ENCODE data around the gene ZNF837. TPM values are rescaled to one million over a fixed set of nuclear protein-coding genes. Genes with fewer than 3 reads are reported as not detected.
A peak's percentile ranks its signal among the peaks of the same experiment; 100 is the strongest.

Gene ZNF837
- total and polyA plus RNA-seq, 2 of the 13 experiments (the other 11 are each of a cell fraction or from before 2014, with no cell fraction given) = 0.29 to 1.3 TPM

DNA sequence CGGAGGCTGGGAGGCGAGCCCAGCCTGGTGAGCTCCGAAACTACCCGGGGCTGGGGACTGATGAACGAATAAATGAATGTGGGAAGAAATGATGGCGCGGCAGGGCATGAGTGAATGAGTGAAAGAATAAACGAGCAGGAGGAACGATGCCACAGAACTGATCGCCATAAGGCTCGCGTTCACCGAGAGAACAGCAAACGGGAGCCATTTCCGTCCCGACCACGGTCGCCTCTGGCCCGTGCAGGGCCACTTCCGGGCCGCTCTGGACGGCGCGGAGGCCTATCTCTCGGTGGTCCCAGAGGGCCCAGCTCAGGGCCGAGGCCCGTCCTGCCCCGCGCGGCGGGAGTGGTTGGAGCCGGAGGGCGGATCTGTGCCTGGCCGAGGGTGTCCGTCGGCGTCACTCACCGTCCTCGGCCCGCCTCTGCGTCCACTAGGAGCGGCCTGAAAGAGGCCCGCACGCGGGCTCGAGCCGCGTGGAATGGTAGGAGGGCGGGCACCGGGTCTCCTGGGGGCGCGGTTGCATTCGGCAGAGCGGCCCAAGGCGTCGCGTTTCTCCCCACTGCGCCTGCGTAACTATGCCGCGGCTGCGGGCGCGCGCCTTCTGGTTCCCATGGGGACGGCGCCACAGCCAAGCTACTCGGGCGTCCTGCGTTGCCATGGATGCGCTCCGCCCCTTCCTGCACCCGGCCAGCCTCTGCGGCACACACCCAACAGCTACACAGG lies 18.4 kb downstream of the ZNF837 start, which contains the start of gene ZNF497 (continued):
- TF ChIP-seq ZNF674 (CRISPR knock-in tag; IDR thresholded peaks at IDR 0.05; ENCODE audit: low read depth) (no peak), ZNF367 (CRISPR knock-in tag; IDR thresholded peaks at IDR 0.05; ENCODE audit: borderline replicate concordance) (no peak), DR1 (CRISPR knock-in tag; IDR thresholded peaks at IDR 0.05) (peak; percentile 54), ZNF256 (CRISPR knock-in tag; conservative IDR thresholded peaks at IDR 0.05) (peak; percentile 86), TAF1 (CRISPR knock-in tag; IDR thresholded peaks at IDR 0.05) (peak; percentile 93), ZBTB1 (CRISPR knock-in tag; IDR thresholded peaks at IDR 0.05; ENCODE audit: borderline replicate concordance) (no peak), GABPA (IDR thresholded peaks at IDR 0.05; ENCODE audit: low read depth, low read length) (peak; percentile 89), GABPA (CRISPR knock-in tag; IDR thresholded peaks at IDR 0.05; ENCODE audit: low read depth) (peak; percentile 93), HOXD1 (CRISPR knock-in tag; IDR thresholded peaks at IDR 0.05) (no peak), BORCS8-MEF2B (CRISPR knock-in tag; IDR thresholded peaks at IDR 0.05) (0 out of 2 replicates have a peak, but pooled peaks have one; percentile 25), ZNF598 (CRISPR knock-in tag; IDR thresholded peaks at IDR 0.05; ENCODE audit: borderline replicate concordance) (0 out of 2 replicates have a peak, but pooled peaks have one; percentile 37)
- TF ChIP-seq, protein P1, sequence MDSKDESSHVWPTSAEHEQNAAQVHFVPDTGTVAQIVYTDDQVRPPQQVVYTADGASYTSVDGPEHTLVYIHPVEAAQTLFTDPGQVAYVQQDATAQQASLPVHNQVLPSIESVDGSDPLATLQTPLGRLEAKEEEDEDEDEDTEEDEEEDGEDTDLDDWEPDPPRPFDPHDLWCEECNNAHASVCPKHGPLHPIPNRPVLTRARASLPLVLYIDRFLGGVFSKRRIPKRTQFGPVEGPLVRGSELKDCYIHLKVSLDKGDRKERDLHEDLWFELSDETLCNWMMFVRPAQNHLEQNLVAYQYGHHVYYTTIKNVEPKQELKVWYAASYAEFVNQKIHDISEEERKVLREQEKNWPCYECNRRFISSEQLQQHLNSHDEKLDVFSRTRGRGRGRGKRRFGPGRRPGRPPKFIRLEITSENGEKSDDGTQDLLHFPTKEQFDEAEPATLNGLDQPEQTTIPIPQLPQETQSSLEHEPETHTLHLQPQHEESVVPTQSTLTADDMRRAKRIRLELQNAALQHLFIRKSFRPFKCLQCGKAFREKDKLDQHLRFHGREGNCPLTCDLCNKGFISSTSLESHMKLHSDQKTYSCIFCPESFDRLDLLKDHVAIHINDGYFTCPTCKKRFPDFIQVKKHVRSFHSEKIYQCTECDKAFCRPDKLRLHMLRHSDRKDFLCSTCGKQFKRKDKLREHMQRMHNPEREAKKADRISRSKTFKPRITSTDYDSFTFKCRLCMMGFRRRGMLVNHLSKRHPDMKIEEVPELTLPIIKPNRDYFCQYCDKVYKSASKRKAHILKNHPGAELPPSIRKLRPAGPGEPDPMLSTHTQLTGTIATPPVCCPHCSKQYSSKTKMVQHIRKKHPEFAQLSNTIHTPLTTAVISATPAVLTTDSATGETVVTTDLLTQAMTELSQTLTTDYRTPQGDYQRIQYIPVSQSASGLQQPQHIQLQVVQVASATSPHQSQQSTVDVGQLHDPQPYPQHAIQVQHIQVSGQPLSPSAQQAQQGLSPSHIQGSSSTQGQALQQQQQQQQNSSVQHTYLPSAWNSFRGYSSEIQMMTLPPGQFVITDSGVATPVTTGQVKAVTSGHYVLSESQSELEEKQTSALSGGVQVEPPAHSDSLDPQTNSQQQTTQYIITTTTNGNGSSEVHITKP (CRISPR knock-in tag; IDR thresholded peaks at IDR 0.05; ENCODE audit: low read depth) = peak; percentile 76; the same call in 1 of the 2 replicates
- TF ChIP-seq, protein P2, sequence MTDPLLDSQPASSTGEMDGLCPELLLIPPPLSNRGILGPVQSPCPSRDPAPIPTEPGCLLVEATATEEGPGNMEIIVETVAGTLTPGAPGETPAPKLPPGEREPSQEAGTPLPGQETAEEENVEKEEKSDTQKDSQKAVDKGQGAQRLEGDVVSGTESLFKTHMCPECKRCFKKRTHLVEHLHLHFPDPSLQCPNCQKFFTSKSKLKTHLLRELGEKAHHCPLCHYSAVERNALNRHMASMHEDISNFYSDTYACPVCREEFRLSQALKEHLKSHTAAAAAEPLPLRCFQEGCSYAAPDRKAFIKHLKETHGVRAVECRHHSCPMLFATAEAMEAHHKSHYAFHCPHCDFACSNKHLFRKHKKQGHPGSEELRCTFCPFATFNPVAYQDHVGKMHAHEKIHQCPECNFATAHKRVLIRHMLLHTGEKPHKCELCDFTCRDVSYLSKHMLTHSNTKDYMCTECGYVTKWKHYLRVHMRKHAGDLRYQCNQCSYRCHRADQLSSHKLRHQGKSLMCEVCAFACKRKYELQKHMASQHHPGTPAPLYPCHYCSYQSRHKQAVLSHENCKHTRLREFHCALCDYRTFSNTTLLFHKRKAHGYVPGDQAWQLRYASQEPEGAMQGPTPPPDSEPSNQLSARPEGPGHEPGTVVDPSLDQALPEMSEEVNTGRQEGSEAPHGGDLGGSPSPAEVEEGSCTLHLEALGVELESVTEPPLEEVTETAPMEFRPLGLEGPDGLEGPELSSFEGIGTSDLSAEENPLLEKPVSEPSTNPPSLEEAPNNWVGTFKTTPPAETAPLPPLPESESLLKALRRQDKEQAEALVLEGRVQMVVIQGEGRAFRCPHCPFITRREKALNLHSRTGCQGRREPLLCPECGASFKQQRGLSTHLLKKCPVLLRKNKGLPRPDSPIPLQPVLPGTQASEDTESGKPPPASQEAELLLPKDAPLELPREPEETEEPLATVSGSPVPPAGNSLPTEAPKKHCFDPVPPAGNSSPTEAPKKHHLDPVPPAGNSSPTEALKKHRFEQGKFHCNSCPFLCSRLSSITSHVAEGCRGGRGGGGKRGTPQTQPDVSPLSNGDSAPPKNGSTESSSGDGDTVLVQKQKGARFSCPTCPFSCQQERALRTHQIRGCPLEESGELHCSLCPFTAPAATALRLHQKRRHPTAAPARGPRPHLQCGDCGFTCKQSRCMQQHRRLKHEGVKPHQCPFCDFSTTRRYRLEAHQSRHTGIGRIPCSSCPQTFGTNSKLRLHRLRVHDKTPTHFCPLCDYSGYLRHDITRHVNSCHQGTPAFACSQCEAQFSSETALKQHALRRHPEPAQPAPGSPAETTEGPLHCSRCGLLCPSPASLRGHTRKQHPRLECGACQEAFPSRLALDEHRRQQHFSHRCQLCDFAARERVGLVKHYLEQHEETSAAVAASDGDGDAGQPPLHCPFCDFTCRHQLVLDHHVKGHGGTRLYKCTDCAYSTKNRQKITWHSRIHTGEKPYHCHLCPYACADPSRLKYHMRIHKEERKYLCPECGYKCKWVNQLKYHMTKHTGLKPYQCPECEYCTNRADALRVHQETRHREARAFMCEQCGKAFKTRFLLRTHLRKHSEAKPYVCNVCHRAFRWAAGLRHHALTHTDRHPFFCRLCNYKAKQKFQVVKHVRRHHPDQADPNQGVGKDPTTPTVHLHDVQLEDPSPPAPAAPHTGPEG (CRISPR knock-in tag; IDR thresholded peaks at IDR 0.05) = peak; percentile 67
- TF ChIP-seq, protein P3, sequence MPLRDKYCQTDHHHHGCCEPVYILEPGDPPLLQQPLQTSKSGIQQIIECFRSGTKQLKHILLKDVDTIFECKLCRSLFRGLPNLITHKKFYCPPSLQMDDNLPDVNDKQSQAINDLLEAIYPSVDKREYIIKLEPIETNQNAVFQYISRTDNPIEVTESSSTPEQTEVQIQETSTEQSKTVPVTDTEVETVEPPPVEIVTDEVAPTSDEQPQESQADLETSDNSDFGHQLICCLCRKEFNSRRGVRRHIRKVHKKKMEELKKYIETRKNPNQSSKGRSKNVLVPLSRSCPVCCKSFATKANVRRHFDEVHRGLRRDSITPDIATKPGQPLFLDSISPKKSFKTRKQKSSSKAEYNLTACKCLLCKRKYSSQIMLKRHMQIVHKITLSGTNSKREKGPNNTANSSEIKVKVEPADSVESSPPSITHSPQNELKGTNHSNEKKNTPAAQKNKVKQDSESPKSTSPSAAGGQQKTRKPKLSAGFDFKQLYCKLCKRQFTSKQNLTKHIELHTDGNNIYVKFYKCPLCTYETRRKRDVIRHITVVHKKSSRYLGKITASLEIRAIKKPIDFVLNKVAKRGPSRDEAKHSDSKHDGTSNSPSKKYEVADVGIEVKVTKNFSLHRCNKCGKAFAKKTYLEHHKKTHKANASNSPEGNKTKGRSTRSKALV (CRISPR knock-in tag; IDR thresholded peaks at IDR 0.05) = peak; percentile 84
- TF ChIP-seq, protein P4, sequence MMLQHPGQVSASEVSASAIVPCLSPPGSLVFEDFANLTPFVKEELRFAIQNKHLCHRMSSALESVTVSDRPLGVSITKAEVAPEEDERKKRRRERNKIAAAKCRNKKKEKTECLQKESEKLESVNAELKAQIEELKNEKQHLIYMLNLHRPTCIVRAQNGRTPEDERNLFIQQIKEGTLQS (CRISPR knock-in tag; IDR thresholded peaks at IDR 0.05) = no peak; the same call in 1 of the 2 replicates
- TF ChIP-seq, protein P5, sequence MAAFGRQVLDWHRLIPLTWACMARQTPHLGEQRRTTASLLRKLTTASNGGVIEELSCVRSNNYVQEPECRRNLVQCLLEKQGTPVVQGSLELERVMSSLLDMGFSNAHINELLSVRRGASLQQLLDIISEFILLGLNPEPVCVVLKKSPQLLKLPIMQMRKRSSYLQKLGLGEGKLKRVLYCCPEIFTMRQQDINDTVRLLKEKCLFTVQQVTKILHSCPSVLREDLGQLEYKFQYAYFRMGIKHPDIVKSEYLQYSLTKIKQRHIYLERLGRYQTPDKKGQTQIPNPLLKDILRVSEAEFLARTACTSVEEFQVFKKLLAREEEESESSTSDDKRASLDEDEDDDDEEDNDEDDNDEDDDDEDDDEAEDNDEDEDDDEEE (CRISPR knock-in tag; IDR thresholded peaks at IDR 0.05) = no peak; the same call in 1 of the 2 replicates
